LHCN-M2 (cell line): ENCODE data around the gene LCN6. TPM values are rescaled to one million over a fixed set of nuclear protein-coding genes. Genes with fewer than 3 reads are reported as not detected.

Experiments used
- DNase-seq: peaks from one replicate; pipeline ENCODE4 v3.0.0-alpha.2; 2012; ENCODE audit warnings: low read depth
- total RNA-seq: library from RNA; depleted of rRNA; stranded (reverse); fragments of >200 nt; gene quantifications from 2 replicates; pipeline ENCODE4 v1.2.3, GENCODE V29; 2014

Gene LCN6
- total RNA-seq, 1 experiment from 2014 or later: not detected

DNA sequence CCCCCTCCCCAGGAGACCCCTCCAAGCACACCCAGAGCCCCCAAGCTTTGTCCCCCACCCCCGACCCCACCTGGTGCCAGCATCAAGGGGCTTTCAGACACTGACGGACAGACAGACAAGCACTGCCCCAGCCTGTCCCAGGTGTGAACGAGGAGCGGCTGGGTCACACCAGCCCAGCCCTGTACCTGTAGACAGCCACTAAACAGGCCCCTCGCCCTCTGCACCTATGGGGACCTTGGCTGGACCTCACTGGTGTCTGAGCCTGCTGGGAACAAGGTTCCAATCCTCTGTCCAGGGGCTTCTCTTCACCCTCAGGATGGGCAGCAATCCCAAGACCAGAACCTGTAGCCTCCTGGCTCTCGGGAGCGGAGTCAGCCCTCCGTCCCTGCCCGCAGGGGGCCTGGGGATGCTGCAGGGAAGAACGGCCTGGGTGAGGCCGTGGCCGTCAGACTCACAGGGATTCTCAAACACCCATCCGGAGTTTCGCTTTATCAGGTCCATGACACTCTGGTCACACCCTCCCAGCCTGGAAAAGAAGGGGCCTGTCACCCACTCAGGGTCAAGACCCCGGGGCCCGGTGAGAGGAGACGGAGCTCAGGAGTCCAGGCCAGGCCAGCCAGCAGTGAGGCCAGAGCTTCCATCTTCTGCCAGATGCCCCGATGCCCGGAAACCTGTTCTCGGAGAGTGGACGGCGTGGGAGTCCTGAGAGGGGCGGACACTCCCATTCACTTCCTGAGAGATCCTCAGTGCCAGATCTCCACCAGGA is 2.8 kb downstream of the LCN6 start:
- no peak for DNase-seq

DNA sequence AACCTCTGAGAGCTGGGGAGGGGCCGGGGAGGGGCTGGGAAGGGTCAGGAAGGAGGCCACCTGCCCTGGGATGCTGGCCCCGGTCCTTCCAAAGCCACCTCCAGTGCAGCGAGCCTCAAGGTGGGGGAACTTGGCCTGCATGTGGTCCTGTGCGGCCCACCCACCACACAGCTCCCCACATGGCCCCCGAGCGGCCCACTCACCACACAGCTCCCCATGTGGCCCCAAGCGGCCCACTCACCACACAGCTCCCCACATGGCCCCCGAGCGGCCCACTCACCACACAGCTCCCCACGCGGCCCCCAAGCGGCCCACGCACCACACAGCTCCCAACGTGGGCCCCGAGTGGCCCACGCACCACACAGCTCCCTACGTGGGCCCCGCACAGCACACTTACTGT is 3.6 kb downstream of the LCN6 start:
- DNase-seq: no peak

DNA sequence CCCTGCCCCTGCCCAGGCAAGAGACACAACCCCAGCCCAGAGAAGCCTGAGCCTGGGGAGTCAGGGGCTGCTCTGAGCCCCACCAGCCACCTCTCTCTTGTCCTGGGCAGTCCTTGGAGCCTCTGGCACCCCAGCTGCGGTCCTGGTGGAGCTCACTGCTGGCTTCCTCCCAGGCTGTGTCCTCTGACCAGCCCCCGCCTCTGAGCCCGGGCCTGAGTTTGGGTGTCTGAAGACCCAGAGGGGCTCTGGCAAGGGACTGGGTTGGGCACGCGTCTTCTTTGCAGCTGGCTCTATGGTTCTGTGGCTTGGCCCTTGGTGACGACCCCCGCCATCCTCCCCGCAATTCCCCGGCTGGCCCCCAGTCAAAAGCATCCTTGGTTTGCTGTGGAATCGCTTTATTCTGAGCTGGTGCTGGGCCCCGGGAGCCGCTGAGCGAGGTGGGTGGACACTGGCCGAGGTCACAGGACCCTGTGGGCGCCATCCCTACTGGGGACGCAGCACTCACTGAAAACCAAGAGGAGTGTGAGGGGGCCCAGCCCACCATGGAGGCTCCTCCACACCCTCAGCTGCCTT is 4.6 kb downstream of the LCN6 start:
- no peak for DNase-seq

DNA sequence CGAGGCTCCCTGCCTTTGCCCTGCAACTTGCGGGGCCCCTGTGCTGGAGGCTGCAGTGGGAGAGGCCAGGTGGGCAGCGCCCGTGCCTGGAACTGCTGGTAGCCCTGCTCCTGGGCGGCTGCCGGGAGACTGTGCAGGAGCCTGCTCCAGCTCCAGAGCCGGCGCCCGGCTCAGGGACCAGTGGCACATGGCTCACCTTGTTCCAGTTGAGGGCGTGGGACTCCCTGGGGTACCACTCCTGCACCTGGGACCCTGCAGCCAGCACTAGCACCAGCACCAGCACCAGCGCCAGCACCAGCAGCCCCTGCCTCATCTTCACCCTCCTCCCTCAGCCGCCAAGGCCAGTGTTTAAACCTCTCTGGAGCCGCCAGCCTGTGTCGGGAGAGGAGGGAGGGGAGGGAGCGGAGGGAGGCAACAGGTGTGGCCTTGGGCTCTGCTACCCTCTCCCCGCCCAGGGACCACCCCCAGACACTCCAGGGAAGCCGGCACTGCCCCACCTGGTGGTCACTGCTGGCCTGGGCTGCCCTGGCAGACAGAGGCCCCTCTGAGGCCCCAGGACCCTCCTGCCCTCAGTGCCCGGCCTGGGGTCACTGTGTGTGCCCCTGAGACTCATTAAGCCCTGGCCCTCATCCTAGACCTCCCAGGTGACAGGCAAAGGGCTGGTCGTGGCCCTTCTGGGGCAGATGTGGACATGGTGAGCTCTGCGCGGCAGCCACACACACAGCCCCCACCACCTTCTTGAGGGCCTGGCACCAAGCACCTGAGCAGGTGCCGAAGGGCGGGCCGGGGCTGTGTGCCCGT is 5.5 kb downstream of the LCN6 start, which contains the start of gene LCN10:
Gene LCN10 (minus strand): TSS at position 350 of the 801 bp plus-strand sequence. CDS start 37 bp downstream, at position 313.
- DNase-seq: no peak

DNA sequence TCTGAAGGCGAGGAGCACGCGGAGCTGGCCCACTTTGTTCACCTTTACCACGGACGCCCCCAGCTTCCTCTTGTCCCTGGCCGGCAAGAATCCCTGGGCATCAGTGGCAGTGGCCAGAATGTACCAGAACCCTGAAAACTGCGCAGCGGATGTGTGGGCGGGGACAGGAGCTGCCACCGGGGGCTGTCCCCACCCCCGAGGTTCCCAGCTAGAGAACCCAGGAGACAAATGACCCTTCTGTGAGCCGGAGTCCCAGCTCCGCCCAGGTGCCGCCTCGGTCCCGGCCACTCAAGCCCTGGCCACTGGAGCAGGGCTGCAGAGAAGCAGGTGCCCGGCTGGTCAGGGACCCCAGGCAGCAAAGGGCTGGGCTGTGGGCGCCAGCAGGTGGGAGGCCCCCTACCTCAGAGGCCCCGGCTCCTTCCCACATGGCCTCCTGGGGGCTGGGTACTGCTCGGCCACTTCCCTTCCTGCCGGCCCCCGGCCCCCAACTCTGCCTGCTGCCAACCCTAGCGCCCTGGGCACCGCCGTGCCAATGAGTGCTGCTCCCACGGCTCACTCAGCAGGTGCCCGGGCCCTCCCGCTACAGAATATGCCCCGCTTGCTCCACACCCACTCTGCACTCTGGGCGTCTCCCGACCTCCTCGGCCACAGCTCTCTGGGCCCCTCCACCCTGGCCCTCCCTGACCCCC is 6.3 kb downstream of the LCN6 start:
- no peak for DNase-seq

DNA sequence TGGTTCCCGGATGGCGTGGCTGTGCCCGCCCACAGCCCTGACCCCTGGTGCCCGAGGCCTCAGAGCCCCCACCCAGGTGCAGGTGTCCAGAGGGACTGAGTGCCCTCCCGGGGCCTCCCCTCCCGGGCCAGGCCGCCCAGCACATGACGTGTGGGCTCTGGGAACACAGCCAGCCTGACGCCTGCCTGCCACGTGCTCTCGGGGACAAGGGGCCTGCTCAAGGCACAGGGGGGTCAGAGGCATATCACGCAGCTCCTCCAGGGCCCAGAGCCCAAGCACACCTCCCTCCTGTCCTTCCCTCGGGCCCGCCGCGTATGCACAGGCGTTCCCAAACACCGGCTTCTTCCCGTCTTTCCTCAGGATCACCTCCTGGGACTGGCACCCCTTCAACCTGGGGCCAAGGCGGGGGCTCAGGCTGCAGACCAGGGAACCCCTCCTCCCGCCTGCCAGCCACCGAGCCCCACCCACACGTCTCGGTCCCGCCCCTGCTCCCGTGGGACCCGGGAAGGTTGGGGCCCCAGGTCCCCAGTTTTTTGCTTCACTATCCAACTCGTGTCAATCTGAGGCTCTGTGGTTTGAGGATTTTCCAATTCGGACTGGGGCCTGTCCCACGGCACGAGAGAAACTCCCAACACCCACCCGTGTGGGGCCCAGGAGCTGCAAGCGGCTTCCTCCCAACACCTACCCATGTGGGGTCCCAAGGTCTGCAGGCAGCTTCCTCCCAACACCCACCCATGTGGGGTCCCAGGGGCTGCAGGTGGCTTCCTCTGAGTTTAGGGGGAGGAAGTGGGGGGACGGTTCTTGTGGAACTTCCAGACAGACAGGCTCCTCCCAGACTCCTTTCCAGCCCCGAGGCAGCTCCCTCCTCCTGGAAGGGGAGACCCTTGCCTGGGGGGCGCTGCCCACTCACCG is 7.1 kb downstream of the LCN6 start:
- no peak for DNase-seq

DNA sequence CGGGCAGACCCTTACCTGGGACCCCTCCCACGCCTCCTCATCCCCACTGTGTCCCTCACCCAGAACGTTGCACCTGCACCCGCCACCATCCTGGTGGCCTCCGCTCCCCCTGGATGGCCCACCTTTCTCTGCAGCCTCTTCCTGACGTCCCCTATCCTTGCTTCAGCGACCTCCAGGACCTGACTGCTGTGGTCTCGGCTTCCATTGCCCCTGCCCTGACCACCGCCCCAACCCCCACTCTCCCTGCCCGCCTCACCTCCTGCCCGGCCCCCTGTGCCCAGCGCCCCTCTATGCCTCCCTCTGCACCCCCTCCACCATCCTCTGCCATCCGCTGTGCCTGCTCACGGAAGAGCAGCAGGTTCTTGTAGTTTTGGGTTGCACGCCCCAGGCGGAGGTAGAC is 7.8 kb downstream of the LCN6 start:
- no peak for DNase-seq

DNA sequence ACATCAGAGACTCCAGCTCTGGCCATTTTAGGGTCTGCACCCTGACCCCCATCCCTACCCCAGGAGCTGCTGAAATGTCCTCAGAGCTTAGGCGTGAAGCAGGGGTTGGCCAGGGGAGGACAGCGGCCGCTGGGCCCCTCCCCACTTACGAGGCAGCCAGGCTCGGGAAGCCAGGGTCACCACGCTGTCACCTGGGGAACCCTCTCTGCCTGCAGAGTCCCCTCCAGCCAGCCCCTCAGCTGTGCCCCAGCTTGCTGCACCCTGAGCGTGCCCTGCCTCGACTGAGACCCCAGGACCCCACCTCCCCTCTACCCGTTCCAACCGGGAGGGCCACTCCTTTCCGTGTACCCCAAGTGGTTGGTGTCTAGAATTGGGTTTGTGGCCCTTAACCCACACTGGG is 8.3 kb downstream of the LCN6 start:
- DNase-seq: no peak

DNA sequence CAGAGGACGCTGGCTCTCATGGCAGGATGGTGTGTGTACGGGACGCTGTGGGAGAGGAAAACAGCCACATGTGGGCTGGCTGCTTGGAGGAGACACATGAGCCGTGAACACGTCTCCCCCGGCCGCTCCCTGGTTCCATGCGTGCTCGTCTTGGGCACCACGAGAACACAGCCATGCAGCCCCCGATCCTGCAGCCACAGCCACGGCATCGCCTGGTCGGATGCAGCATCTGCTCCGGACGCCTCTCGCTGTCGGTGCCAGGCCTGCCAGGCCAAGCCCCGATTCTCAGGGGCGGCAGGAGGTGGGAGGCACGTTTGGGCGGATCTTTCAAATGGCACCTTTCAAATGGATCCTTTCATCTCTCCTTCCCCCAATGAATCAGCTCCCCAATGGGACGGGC is 8.8 kb downstream of the LCN6 start:
- DNase-seq: no peak

DNA sequence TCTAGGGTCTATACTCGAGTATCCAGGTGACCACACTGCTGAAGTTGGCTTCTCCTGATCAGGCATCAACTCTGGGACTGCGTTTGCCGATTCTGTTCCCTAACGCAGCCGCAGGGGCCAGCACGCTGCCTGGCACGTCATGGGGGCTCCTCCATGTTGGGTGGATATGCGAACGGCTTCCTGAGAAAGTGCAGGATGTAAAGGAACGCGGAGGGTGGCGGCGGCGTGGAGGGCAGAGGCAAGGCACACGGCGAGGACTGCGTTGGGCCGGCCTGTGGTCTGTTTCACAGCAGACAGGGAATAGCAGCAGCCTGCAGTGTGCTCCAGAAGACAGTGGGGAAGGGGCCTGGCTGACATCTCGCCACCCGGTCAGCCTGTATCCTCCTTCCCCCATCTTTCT is 9.4 kb downstream of the LCN6 start:
- DNase-seq: no peak

DNA sequence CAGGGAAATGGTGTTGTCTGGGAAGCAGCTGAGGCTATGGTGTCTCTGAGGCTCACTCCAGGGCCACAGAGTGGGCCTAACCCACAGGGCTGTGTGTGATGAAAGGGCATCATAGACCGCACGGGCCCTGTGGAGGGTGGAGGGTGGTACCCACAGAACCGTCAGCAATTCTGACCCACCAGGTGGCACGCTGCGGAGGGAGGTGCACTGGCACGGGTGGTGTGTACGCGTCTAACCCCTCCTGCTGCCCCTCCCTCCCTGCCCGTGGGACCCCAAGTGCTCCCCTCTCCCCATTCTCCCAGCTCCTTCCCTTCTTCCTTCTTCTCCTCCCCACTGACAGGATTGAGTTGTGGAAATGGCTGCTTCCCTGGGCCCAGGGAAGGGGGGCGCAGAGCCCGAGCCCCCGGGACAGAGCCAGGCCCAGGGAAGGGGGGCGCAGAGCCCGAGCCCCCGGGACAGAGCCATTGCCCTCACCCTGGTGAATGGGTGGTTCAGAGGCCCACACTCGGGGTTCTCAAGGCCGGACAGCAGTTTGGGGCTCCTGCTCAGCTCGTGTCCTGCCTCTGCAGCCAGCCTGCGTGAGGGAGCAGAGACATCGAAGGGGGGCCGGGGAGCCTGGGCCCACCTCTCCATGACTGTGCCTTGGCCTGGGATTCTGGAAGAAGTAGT is 12.4 kb downstream of the LCN6 start:
- no peak for DNase-seq

DNA sequence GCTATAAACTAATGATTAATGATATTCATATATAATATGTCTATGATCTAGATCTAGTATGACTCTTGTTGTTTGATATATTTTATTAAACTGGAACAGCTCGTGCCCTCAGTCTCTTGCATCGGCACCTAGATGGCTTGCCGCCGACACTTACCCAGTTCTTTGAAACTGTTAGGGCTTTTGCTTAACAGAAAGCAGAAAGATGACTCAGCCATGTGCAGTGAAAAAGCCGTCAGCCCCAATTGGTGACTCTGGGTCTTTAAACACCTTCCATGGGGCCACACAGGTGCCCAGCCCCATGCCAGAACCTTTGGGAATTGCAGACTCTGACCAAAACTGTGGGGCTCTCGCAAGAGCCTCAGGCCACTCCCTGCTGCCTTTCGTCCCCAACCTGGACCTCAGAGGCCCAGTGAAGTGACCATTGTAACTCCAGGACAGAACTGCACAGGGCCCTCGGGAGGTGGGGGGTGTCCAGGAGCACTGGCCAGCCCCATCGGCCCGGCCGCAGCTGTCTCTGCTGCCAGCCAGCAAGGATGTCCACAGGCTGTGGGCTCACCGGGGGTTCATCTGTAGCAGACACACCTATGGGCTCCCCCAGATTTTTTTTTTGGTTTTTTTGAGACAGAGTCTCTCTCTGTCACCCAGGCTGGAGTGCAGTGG is 13.4 kb downstream of the LCN6 start:
- no peak for DNase-seq

DNA sequence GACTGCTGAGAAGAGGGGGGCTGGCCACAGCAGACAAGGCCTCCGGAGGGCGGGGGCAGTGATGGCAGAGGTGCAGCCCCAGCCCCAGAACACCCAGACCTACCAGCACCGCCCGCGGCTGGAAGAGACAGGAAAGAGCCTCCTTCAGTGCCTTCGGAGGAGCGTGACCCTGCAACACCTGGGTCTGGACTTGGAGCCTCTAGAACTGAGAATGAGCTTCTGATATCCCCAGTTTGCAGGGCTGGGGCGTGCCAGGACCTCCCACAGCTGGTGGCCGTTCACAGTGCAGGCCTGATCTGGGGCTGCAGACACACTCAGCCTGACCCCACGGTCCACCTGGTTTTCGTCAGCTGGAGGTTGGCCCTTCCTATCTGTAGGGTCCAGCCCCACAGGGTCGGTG is 14.7 kb downstream of the LCN6 start:
- DNase-seq: no peak

DNA sequence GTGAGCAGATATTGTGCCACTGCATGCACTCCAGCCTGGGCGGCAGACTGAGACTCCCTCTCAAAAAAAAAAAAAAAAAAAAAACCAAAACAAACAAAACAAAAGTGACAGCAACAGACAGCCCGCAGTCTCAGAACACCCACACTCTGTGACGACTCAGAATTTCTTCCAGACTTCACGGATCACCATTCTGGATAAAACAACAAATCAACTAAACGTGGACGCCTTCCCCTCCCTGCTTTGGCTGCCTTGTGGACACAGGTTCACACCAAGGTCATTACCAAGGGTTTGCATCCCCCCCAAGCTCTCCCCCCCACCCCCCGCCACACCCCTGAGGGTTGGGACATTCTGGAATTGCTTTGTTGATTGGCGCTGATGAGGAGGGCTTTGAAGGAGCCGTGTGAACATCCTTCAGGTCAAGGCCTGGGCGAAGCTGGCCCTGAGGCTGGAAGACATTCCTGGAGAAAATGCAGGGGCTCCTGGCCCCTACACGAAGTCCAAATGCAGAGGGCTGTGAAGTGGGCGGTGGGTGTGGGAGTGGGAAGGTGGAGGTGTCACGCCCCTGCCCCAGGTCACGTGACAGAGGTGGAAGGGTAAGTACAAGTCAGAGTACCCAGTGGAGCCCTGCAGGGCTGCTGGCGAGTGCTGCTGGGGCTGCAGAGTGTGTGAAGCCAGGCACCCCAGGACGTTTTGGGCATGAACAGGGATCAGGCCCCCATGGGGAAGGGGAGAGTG is 15.7 kb downstream of the LCN6 start:
- DNase-seq: no peak

DNA sequence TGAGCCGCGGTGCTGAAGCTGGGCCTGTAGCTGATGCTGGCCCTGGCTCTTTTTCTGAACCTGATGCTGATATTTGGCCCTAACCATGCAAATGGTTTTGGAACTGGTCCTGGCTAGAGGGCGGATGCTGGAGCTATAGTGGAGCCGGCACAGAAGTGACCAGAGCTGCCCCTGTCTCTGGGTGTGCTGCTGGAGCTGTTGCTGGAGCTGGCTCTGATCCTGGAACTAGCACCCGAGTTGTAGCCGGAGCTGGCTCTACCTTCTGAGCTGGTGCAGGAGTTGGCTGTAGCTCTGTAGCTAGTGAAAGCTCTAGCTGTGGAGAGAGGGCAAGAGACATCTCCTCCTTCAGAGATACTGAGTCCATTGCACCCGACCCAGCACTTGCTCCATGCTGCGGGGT is 18.4 kb downstream of the LCN6 start:
- no peak for DNase-seq

DNA sequence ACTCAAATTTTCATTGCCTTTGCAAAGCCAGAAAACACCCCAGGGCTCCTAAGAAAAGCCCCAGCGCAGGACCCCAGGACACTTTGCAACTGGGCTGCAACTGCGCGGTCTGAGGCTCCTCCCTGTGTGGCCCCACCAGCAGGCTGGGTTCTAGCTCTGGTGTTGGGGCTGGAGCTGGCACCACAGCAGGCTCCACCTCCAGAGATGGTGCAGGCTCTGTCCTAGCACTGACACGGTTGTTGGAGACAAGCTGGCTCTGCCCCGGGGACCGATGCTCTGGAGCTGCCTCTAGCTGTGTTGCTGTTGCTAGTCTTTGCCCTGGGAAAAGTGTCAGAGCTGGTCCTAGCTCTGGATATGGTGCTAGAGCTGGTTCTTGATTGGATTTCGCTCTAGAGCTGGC is 19.2 kb downstream of the LCN6 start:
- no peak for DNase-seq

DNA sequence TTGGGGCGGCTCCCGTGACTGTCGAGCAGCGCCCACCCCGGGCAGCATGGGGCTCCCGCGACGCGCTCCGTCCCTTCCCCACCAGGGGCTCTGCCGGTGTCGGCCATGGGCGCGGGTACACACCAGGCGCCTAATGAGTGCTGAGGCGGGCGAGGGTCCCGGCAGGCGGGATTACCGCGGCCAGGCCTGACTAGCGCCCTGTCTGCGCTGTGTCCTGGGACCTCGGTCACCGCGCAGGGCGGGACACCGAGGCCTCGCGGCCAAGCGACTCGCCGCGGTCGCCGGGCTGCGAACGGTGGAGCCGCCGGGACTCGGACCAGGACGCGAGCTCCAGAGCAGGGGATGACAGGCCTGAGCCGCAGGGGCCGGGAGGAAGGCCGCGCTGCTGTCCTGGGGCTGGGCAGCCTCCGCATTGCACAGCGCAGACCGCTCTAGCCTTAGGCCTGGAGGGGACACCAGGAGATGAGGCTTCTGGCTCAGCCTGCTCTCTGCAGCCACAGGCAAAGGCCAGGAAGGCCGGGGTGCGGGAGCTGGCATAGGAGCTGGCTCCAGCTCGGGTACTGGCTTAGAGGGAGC is 19.7 kb downstream of the LCN6 start:
- DNase-seq: peak; percentile 19

DNA sequence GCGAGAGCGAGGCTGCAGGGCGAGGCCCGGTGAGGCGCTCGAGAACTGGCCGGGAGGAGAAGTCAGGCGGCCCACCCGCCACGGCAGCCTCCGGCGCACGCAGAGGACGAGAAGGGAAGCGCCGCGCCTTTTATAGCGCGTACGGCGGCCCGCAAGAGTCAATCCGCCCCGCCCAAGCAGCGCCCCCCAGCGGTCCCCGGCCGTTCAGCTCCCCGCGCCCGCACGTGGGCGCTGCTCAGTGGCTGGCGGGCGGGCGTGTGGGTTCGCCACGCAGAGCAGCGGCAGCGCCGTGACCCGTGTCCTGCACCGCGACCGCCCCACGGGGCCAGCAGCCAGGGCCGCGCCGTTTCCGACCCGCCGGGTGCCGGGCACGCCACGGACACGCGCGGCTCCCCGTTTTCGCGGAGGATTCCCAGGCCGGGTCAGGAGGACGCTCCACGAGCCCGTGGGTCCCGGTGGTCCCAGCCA is 20.2 kb downstream of the LCN6 start:
- peak; percentile 82 for DNase-seq
